Measurements from ENCODE around the gene CD83. TPM values are rescaled to one million over a fixed set of nuclear protein-coding genes. Genes with fewer than 3 reads are reported as not detected.

CD83 gene
- polyA plus RNA-seq, 1 donor, result 6.8 TPM

- no peak for DNase-seq (ENCODE audit: low read depth)
These were observed 26.1 kb upstream of the CD83 start for GRCh38 chr6:14091339-14091978.

GRCh38 chr6:14092316-14092715 is 25.3 kb upstream of the CD83 start:
- DNase-seq (ENCODE audit: low read depth), result no peak

DNA sequence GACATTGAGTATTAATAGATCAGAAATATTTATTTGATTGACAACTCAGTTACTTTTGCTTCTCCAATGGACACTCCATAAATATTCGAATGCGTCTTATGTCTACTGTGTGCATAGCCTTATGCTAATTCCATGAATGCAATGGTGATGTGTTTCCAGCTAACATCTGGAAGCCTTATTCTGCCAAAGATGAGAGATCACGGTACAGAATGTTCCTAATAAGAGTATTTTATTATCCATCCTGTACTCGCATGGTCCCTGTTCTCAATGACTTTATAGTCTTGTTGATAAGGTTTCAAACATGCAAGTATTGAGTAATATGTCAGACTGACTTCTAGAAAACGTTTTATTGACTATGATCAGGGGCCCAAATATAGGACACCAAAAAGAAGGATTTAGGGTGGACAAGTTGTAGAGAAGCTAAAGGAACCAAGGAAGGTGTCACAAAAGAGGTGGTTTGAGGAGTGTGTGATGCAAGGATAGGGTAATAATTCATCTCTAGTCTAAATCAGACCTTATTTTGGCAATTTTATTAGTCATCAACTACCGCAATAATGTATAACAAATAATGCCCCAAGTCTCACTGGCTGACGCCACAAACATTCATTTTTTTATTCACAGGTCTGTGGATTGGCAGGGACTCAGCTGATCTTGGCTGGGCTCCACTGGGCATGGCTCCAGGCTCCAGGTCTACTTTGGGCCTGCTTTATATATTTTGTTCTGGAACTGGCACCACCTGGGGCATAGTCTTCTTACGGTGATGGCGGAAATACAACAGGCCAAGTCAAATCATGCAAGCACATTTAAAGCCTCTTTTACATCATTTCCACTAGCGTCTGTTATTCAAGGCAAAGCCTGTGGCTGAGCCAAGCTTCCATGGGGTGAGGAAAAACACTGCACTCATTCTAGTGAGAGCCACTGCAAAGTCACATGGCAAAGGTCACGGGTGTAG is 24.5 kb upstream of the CD83 start:
- DNase-seq (ENCODE audit: low read depth), result peak; percentile 48

GRCh38 chr6:14094721-14095120 is 22.9 kb upstream of the CD83 start:
- no peak for DNase-seq (ENCODE audit: low read depth)

GRCh38 chr6:14095437-14095836 is 22.1 kb upstream of the CD83 start:
- no peak for DNase-seq (ENCODE audit: low read depth)

DNA sequence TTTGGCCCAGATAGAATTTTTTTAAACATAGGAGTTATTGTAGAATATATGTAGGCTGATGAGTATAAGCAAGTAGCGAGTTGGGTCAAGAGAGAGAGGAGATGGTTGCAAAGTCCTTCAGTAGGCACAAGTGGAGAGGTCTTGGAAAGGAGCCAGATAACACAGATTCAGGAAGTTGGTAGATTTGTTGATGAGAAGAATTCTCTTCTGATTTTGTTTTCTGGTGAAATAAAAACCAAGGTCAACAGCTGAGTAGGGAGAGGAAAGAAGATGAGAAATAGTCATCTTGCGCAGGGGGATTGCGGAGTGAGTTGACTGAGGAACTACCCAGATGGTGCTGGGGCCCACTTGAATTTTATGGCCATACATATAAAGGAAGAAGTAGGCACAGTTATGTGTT is 17.4 kb upstream of the CD83 start:
- no peak for DNase-seq (ENCODE audit: low read depth)

DNA sequence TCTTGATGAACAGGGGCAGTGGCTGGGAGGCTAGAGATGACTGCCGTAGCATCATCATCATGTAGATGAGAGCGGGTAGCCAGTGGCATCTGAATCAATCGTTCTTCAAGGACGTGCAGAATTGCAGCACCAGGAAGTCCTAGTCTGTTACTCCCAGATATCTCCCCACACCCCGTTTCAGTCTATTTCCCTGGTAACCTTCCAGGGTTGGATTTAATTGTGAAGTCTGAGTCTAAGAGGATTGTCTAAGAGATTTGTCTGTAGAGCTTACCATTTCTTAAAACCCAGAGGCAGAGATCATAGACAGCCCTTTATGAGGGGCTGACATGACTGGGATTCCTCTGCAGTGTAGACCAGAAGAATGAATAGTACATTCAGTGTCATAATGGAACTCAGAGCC is 16.6 kb upstream of the CD83 start:
- no peak for DNase-seq (ENCODE audit: low read depth)

- no peak for DNase-seq (ENCODE audit: low read depth)
These were observed 15.2 kb upstream of the CD83 start for GRCh38 chr6:14102383-14102782.

DNA sequence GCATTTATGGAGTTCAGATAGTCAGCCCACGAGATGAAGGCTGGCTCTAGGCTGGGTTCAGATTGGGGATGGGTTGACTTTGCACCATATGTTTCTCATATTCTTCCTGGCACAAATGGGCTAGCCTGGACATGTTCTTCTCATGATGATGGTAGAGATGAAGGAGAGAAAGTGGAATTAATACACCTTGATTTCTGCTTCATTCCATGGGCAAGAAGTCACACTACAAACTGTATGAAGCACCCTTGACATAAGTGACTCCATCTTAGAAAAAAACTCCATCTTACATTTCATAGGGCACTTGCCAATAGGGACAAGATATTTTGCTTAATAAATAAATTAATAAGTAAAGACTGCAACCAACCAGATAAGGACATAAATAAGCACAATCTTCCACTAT is 12.0 kb upstream of the CD83 start:
- DNase-seq (ENCODE audit: low read depth), result no peak

DNA sequence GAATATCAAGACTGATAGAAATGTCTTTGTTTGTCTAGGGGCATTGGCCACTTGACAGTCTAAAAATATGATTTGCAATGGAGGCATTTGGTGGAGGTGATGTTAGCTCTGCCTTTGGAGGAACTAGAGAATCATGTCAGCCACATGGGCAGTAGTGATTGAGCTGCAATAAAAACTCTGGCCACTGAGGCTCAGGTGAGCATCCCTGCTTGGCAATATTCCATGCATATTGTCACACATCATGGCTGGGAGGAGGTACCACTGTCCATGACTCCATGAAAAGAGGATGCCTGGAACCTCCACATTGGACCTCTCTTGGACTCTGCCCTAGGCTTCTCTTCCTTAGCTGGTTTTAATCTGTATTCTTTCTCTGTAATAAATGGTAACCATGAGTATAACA is 10.6 kb upstream of the CD83 start:
- no peak for DNase-seq (ENCODE audit: low read depth)

- DNase-seq (ENCODE audit: low read depth), result no peak
These were observed 9.7 kb upstream of the CD83 start for GRCh38 chr6:14107711-14108494.

- no peak for DNase-seq (ENCODE audit: low read depth)
These were observed 8.8 kb upstream of the CD83 start for GRCh38 chr6:14108571-14109410.

DNA sequence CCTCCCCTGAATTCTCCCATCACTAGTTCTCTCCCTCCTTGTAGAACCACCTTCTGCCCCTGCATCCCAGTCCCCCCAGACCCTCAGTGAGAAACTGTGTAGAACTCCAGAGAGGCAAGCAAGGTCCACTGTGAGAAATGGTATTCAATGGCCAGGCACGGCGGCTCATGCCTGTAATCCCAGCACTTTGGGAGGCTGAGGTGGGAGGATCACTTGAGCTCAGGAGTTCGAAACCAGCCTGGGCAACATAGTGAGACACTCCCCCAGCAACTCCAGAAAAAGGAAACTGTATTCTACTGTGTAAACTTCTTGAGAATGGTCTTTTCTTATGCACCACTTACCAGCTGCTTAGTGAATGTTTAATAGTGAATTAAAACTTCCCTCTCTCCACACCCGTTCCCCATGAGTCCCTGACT is 8.2 kb upstream of the CD83 start:
- no peak for DNase-seq (ENCODE audit: low read depth)

DNA sequence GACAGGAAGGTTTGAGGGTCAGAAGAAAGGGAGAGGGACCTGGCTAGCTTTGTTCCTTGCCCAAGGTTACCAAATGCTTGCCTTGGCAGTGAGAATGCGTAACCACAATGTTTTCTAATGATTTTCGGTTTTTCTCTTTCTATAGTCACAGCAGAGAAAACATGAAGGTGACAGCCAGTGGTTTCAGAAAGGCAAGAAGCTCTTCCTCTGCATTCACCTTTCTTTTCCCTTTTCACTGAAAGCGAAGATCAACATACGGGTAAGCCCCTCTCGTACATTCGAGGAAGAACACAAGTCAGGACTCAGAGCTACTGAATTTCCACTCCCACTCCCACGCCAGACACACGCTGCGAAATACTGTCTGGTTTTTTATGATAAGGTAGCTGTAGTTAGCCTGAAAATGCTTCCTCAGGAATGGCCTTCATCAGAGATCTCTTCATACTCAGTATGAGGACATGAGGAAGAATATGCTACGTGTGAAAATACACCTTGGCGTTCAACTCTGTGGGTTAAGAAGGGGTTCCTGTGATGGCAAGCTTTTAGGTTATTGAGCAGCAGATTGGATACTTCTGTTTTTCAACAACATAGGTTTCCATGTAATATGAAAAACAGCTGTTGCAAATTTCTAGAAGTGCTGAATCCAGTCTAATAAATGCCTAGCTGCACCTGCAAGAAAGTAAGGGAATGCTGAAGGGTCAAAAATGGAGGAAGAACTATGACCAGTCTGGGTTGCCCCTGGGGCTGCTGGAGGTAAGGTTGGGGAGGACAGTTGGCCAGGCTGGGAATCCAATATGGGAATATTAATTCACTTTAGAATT is 7.4 kb upstream of the CD83 start:
- no peak for DNase-seq (ENCODE audit: low read depth)

DNA sequence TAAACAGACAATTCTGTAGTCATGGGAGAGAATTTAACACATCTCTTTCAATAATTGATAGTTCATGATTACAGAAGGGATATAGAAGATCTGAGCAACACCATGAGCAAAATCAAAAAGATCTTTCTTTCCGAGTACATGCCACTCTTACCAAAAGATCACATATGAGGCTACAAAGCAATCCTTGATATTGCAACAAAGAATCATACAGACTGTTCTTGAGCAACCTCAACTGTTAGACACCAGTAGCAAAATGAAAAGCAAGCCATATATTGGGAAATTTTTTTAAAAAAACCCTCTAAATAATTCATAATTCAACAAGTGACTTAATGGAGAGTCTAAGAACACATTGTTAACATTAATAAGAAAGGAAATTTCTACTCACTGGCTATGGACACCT is 3.6 kb upstream of the CD83 start:
- DNase-seq (ENCODE audit: low read depth), result no peak

DNA sequence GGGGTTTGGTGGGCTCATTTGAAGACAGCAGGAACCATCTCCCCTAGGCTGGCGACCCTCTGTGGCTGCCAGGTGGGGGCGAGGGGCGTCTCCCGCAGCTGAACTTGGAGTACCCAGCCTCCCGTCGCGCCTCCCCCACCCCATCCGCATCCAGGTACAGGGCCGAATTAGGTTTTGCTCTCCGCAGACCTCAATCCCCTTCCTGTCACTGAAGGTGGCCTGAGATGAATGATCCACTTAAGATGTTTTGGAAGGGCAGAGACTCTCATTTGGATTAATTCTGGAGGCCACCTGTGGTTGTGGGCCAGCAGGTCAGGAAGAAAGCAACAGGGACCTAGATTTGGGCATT is 493 bp downstream of the CD83 start:
- no peak for DNase-seq (ENCODE audit: low read depth)

DNA sequence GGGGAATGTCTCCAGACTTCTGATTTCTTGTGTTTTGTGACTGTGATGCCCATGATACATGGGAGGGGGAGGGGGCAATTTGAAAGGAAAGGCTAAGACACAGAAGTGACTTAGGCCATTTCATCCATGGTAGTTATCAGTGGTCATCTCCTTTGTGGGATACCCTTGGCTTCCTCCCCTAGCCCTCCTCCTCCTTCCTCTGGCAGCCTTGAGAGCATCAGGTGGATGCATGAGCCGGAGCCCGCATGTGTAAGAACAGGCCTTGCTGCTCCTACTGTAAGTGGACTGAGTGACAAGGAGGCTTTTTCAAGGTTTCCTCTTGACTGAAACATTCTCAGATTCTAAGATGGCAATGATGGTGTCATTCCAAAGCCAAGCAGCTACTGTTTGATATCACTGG is 874 bp downstream of the CD83 start:
- no peak for DNase-seq (ENCODE audit: low read depth)

DNA sequence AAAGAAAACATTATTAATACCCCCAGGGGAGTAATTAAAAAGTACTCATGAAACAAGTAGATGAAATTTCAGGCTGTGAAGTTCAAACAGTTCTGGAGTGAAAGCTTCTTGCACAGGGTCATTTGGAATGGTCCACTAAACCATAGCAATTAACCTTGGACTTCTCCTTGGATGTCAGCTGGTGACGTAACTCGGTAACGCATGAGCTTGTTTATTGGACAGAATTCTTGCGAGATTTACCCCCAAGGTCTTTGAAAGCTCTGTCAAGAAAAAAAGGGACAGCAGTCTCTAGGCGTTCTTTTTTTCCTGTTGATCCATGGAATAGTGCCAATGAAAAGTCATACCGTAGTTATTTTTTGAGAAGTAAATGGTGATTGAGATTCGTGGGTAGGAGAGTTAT is 2.2 kb downstream of the CD83 start:
- no peak for DNase-seq (ENCODE audit: low read depth)

DNA sequence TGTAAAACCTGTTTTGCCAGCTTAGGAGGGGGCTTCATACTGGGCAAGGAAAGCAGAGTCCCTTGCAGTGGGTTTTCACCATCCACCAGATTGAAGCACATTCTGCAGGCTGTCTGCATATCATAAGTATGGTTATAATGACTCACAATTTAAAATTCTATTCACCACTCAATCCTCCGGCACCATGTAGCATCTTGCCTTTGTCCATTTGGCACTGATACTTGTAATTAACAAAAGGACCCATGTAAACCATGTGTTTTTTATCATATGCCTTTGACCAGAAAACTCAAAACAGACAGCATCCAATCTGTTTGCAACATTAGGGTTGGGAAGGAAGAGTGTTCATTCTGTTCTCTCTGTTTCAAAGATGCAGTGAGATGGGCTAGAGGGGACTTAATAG is 3.0 kb downstream of the CD83 start:
- no peak for DNase-seq (ENCODE audit: low read depth)

GRCh38 chr6:14121936-14122344 is 4.4 kb downstream of the CD83 start:
- no peak for DNase-seq (ENCODE audit: low read depth)
